ENCODE measurements around the gene TAF11L14. TPM values are rescaled to one million over a fixed set of nuclear protein-coding genes. Genes with fewer than 3 reads are reported as not detected.
"Not testable (repeated sequence)": the region's sequence is repeated elsewhere in the genome, so short reads cannot be mapped to it uniquely, and the experiment has no call there.

The TAF11L14 gene
- polyA plus RNA-seq (2013, experiment 1 of 4) = not detected
- polyA plus RNA-seq (2013, experiment 2 of 4) = not detected
- not detected for polyA plus RNA-seq (2013, experiment 3 of 4)
- not detected for polyA plus RNA-seq (2013, experiment 4 of 4)

- Histone ChIP-seq H3K9me3 (ENCODE audit: control insufficient read depth, low read length) (no peaks in the 10 kb centered on the region), H3K4me1 (ENCODE audit: control insufficient read depth, insufficient read depth, low read length) (no peaks in the 10 kb centered on the region), H3K4me3 (ENCODE audit: insufficient read depth, low read depth, low read length) (no peak within 1 kb of the TSS), H3K27me3 (ENCODE audit: control insufficient read depth, insufficient read depth, low read length, poor library complexity, severe bottlenecking) (no peaks in the 10 kb centered on the region), H3K27ac (ENCODE audit: insufficient read depth, low read depth, low read length, poor library complexity, severe bottlenecking) (no peak within 1 kb of the TSS), H3K36me3 (ENCODE audit: control insufficient read depth, insufficient read depth, low read length) (no peaks in the 10 kb centered on the region)
- WGBS, 2 experiments = 94% methylated on average over 5 of the region's 5 CpGs
These were observed at the start of gene TAF11L14 for GRCh38 chr5:17634160-17634559. TSS of gene TAF11L14 (plus strand) at chr5:17634460.

- not testable (repeated sequence) for H3K27ac ChIP-seq (ENCODE audit: insufficient read depth, low read depth, low read length, poor library complexity, severe bottlenecking); H3K4me3 ChIP-seq (ENCODE audit: insufficient read depth, low read depth, low read length); H3K36me3 ChIP-seq (ENCODE audit: control insufficient read depth, insufficient read depth, low read length); H3K4me1 ChIP-seq (ENCODE audit: control insufficient read depth, insufficient read depth, low read length); H3K27me3 ChIP-seq (ENCODE audit: control insufficient read depth, insufficient read depth, low read length, poor library complexity, severe bottlenecking); H3K9me3 ChIP-seq (ENCODE audit: control insufficient read depth, low read length)
- no CpG with 5 or more reads among the region's 16 CpGs for WGBS, 2 experiments
These were observed 48.6 kb upstream of the TAF11L14 start, which contains the start of gene TAF11L7 for GRCh38 chr5:17585658-17586057. TSS of gene TAF11L7 (minus strand) at chr5:17585758.

- not testable (repeated sequence) for H3K27me3 ChIP-seq (ENCODE audit: control insufficient read depth, insufficient read depth, low read length, poor library complexity, severe bottlenecking); H3K4me3 ChIP-seq (ENCODE audit: insufficient read depth, low read depth, low read length); H3K27ac ChIP-seq (ENCODE audit: insufficient read depth, low read depth, low read length, poor library complexity, severe bottlenecking); H3K36me3 ChIP-seq (ENCODE audit: control insufficient read depth, insufficient read depth, low read length); H3K4me1 ChIP-seq (ENCODE audit: control insufficient read depth, insufficient read depth, low read length); H3K9me3 ChIP-seq (ENCODE audit: control insufficient read depth, low read length)
- WGBS, 2 experiments = no CpG with 5 or more reads among the region's 16 CpGs
These were observed 43.4 kb upstream of the TAF11L14 start, which contains the start of gene TAF11L8 for GRCh38 chr5:17590860-17591259. TSS of gene TAF11L8 (minus strand) at chr5:17590960.

- H3K36me3 ChIP-seq (ENCODE audit: control insufficient read depth, insufficient read depth, low read length); H3K4me1 ChIP-seq (ENCODE audit: control insufficient read depth, insufficient read depth, low read length): not testable (repeated sequence)
- WGBS, 2 experiments = 100% methylated on average over 4 of the region's 15 CpGs; no CpG with 5 or more reads in 1 of the 2 experiments
These were observed 40.0 kb upstream of the TAF11L14 start, which contains the start of gene TAF11L9 for GRCh38 chr5:17594255-17594654. TSS of gene TAF11L9 (minus strand) at chr5:17594394.

GRCh38 chr5:17597728-17598127 is 36.5 kb upstream of the TAF11L14 start, which contains the start of gene TAF11L10:
TSS of gene TAF11L10 (minus strand) at chr5:17597828.
- no CpG with 5 or more reads among the region's 15 CpGs for WGBS, 2 experiments
- H3K27me3 ChIP-seq (ENCODE audit: control insufficient read depth, insufficient read depth, low read length, poor library complexity, severe bottlenecking); H3K4me3 ChIP-seq (ENCODE audit: insufficient read depth, low read depth, low read length): not testable (repeated sequence)

More at GRCh38 chr5:17594255-17594654, 40.0 kb upstream of the TAF11L14 start, which contains the start of gene TAF11L9:
- not testable (repeated sequence) for H3K27me3 ChIP-seq (ENCODE audit: control insufficient read depth, insufficient read depth, low read length, poor library complexity, severe bottlenecking); H3K9me3 ChIP-seq (ENCODE audit: control insufficient read depth, low read length); H3K4me3 ChIP-seq (ENCODE audit: insufficient read depth, low read depth, low read length); H3K27ac ChIP-seq (ENCODE audit: insufficient read depth, low read depth, low read length, poor library complexity, severe bottlenecking)

GRCh38 chr5:17603880-17604279 is 30.4 kb upstream of the TAF11L14 start, which contains the start of gene TAF11L11:
TSS of gene TAF11L11 (plus strand) at chr5:17604183.
- H3K27me3 ChIP-seq (ENCODE audit: control insufficient read depth, insufficient read depth, low read length, poor library complexity, severe bottlenecking); H3K27ac ChIP-seq (ENCODE audit: insufficient read depth, low read depth, low read length, poor library complexity, severe bottlenecking); H3K36me3 ChIP-seq (ENCODE audit: control insufficient read depth, insufficient read depth, low read length); H3K4me3 ChIP-seq (ENCODE audit: insufficient read depth, low read depth, low read length); H3K9me3 ChIP-seq (ENCODE audit: control insufficient read depth, low read length); H3K4me1 ChIP-seq (ENCODE audit: control insufficient read depth, insufficient read depth, low read length): not testable (repeated sequence)
- 95 to 100% methylated on average over 4 to 6 of the region's 6 CpGs for WGBS, 2 experiments

More at GRCh38 chr5:17597728-17598127, 36.5 kb upstream of the TAF11L14 start, which contains the start of gene TAF11L10:
- H3K27ac ChIP-seq (ENCODE audit: insufficient read depth, low read depth, low read length, poor library complexity, severe bottlenecking); H3K9me3 ChIP-seq (ENCODE audit: control insufficient read depth, low read length); H3K36me3 ChIP-seq (ENCODE audit: control insufficient read depth, insufficient read depth, low read length); H3K4me1 ChIP-seq (ENCODE audit: control insufficient read depth, insufficient read depth, low read length): not testable (repeated sequence)

- Histone ChIP-seq H3K9me3 (ENCODE audit: control insufficient read depth, low read length) (no peaks in the 10 kb centered on the region), H3K4me1 (ENCODE audit: control insufficient read depth, insufficient read depth, low read length) (no peaks in the 10 kb centered on the region), H3K36me3 (ENCODE audit: control insufficient read depth, insufficient read depth, low read length) (no peaks in the 10 kb centered on the region), H3K27me3 (ENCODE audit: control insufficient read depth, insufficient read depth, low read length, poor library complexity, severe bottlenecking) (no peaks in the 10 kb centered on the region), H3K27ac (ENCODE audit: insufficient read depth, low read depth, low read length, poor library complexity, severe bottlenecking) (no peak overlapping the region), H3K4me3 (ENCODE audit: insufficient read depth, low read depth, low read length) (no peak overlapping the region)
- WGBS, 2 experiments = 94 to 96% methylated on average over 14 of the region's 14 CpGs
These were observed 29.3 kb upstream of the TAF11L14 start for GRCh38 chr5:17604951-17605350.

GRCh38 chr5:17607461-17607860 is 26.8 kb upstream of the TAF11L14 start:
- 77 to 100% methylated on average over 3 of the region's 4 CpGs for WGBS, 2 experiments
- not testable (repeated sequence) for H3K9me3 ChIP-seq (ENCODE audit: control insufficient read depth, low read length); H3K4me1 ChIP-seq (ENCODE audit: control insufficient read depth, insufficient read depth, low read length); H3K4me3 ChIP-seq (ENCODE audit: insufficient read depth, low read depth, low read length); H3K27me3 ChIP-seq (ENCODE audit: control insufficient read depth, insufficient read depth, low read length, poor library complexity, severe bottlenecking); H3K36me3 ChIP-seq (ENCODE audit: control insufficient read depth, insufficient read depth, low read length); H3K27ac ChIP-seq (ENCODE audit: insufficient read depth, low read depth, low read length, poor library complexity, severe bottlenecking)

GRCh38 chr5:17610092-17610491 is 24.2 kb upstream of the TAF11L14 start, which contains the start of gene TAF11L12:
TSS of gene TAF11L12 (plus strand) at chr5:17610392.
- 95 to 100% methylated on average over 2 of the region's 2 CpGs for WGBS, 2 experiments
- H3K4me1 ChIP-seq (ENCODE audit: control insufficient read depth, insufficient read depth, low read length); H3K9me3 ChIP-seq (ENCODE audit: control insufficient read depth, low read length); H3K27ac ChIP-seq (ENCODE audit: insufficient read depth, low read depth, low read length, poor library complexity, severe bottlenecking); H3K36me3 ChIP-seq (ENCODE audit: control insufficient read depth, insufficient read depth, low read length); H3K27me3 ChIP-seq (ENCODE audit: control insufficient read depth, insufficient read depth, low read length, poor library complexity, severe bottlenecking); H3K4me3 ChIP-seq (ENCODE audit: insufficient read depth, low read depth, low read length): not testable (repeated sequence)

- Histone ChIP-seq H3K27me3 (ENCODE audit: control insufficient read depth, insufficient read depth, low read length, poor library complexity, severe bottlenecking) (no peaks in the 10 kb centered on the region), H3K4me1 (ENCODE audit: control insufficient read depth, insufficient read depth, low read length) (no peaks in the 10 kb centered on the region), H3K27ac (ENCODE audit: insufficient read depth, low read depth, low read length, poor library complexity, severe bottlenecking) (no peak overlapping the region), H3K36me3 (ENCODE audit: control insufficient read depth, insufficient read depth, low read length) (no peaks in the 10 kb centered on the region), H3K9me3 (ENCODE audit: control insufficient read depth, low read length) (no peaks in the 10 kb centered on the region), H3K4me3 (ENCODE audit: insufficient read depth, low read depth, low read length) (no peak overlapping the region)
- 95% methylated on average over 17 of the region's 17 CpGs for WGBS, 2 experiments
These were observed 19.2 kb upstream of the TAF11L14 start for GRCh38 chr5:17614872-17615605.
